RWPE2 (cell line): ENCODE results near the gene TOX3.

Experiments
- ATAC-seq: fragments of 200-7000 bp; cut with Tn5 transposase; 3 replicates; pipeline ENCODE4 v1.9.1; 2021; ENCODE audit warnings: low read depth
- DNase-seq: peaks from one replicate; pipeline ENCODE4 v3.0.0-alpha.2; 2020; ENCODE audit warnings: low spot score
- H3K27ac ChIP-seq: fragments of 450-650 bp; 2 replicates; pipeline ENCODE4 v1.5.1; 2017; ENCODE audit warnings: mild to moderate bottlenecking; ENCODE audit not compliant: poor library complexity, severe bottlenecking
- H3K27me3 ChIP-seq: fragments of 250-450 bp; sonication (Bioruptor Pico); 2 replicates; pipeline ENCODE4 v1.5.1; 2021; ENCODE audit warnings: mild to moderate bottlenecking, moderate library complexity; ENCODE audit not compliant: insufficient read depth, poor library complexity, severe bottlenecking
- H3K36me3 ChIP-seq: fragments of 250-450 bp; sonication (Bioruptor Pico); 2 replicates; pipeline ENCODE4 v1.5.1; 2020; ENCODE audit warnings: low read depth, mild to moderate bottlenecking, moderate library complexity
- H3K4me1 ChIP-seq: fragments of 250-450 bp; sonication (Bioruptor Pico); 2 replicates; pipeline ENCODE4 v1.5.1; 2021; ENCODE audit warnings: mild to moderate bottlenecking, moderate library complexity; ENCODE audit not compliant: insufficient read depth, poor library complexity, severe bottlenecking
- H3K4me3 ChIP-seq: fragments of 250-450 bp; sonication (Bioruptor Pico); 2 replicates; pipeline ENCODE4 v1.5.1; 2021; ENCODE audit warnings: mild to moderate bottlenecking, moderate library complexity; ENCODE audit not compliant: severe bottlenecking
- H3K9me3 ChIP-seq: fragments of 250-450 bp; sonication (Bioruptor Pico); 2 replicates; pipeline ENCODE4 v1.5.1; 2021; ENCODE audit warnings: mild to moderate bottlenecking, moderate library complexity; ENCODE audit not compliant: severe bottlenecking
- TF ChIP-seq, protein P1 (sequence below): fragments of 450-650 bp; IDR thresholded peaks from one replicate; pipeline ENCODE4 v1.5.1; 2017; ENCODE audit warnings: mild to moderate bottlenecking, moderate library complexity; ENCODE audit not compliant: poor library complexity, severe bottlenecking

Gene TOX3

DNA sequence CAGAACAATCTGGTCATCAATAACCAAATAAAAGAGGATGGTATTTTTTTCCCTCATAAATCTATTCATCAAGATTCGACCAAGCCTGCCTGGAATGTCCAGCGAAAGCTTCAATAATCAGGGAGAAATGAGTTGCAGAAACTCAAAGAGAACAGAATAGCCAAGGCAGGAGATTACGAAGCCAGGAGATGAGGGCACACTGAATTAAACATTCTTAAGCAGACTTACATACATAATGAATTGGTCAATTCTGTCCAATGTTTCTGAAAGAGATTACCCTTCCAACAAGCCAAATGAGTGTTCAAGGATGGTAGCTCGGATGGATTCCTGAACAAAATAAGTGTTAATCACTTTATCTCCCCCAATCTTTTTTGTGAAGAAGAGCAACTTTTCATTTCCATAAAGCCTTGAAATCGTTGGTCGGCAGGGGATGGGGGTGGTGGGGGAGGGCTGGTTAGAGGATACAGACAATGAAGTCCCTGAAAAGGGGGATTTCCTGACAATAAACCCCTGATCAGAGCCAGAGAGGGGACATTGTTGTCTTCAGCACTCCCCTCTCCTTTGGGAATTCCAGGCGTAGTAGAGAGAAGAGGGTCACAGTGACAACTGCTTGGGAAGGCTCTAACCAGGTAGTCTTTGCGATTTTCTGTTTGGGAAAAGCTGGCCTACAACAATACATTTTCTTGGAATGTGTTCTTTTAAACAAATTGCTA lies 20.7 kb downstream of the TOX3 start:
- ATAC-seq (no peak), DNase-seq (no peak)
- Histone ChIP-seq H3K27me3 (no peaks in the 10 kb centered on the region), H3K27ac (no peak overlapping the region), H3K4me1 (no peaks in the 10 kb centered on the region), H3K36me3 (no peaks in the 10 kb centered on the region), H3K4me3 (no peak overlapping the region), H3K9me3 (no peaks in the 10 kb centered on the region)
- TF ChIP-seq, protein P1, sequence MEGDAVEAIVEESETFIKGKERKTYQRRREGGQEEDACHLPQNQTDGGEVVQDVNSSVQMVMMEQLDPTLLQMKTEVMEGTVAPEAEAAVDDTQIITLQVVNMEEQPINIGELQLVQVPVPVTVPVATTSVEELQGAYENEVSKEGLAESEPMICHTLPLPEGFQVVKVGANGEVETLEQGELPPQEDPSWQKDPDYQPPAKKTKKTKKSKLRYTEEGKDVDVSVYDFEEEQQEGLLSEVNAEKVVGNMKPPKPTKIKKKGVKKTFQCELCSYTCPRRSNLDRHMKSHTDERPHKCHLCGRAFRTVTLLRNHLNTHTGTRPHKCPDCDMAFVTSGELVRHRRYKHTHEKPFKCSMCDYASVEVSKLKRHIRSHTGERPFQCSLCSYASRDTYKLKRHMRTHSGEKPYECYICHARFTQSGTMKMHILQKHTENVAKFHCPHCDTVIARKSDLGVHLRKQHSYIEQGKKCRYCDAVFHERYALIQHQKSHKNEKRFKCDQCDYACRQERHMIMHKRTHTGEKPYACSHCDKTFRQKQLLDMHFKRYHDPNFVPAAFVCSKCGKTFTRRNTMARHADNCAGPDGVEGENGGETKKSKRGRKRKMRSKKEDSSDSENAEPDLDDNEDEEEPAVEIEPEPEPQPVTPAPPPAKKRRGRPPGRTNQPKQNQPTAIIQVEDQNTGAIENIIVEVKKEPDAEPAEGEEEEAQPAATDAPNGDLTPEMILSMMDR, result no peak

DNA sequence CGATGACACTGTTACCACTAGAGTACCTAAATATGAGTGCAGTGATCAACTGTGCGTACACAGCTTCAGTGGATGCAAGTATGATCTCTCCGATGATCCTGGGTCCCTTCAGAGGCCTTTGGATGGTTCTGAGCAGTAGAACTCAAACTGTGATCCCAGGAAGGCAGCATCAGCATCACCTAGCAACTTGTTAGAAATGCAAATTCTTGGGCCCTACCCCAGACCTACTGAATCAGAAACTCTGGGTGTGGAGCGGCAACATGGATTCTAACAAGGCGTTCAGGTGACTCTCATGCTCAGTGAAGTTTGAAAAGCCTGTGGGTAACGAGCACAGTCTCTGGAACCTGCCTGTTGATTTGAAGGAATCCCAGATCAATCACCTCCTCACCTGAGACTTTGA lies 25.4 kb downstream of the TOX3 start:
- no peak overlapping the region for H3K27ac ChIP-seq
- no peak overlapping the region for H3K4me3 ChIP-seq
- no peaks in the 10 kb centered on the region for H3K4me1 ChIP-seq
- DNase-seq (no peak), ATAC-seq (no peak)
- no peaks in the 10 kb centered on the region for H3K9me3 ChIP-seq
- H3K36me3 ChIP-seq, result no peaks in the 10 kb centered on the region
- peaks cover 5% of the 10 kb centered on the region for H3K27me3 ChIP-seq
- TF ChIP-seq, protein P1, result no peak

DNA sequence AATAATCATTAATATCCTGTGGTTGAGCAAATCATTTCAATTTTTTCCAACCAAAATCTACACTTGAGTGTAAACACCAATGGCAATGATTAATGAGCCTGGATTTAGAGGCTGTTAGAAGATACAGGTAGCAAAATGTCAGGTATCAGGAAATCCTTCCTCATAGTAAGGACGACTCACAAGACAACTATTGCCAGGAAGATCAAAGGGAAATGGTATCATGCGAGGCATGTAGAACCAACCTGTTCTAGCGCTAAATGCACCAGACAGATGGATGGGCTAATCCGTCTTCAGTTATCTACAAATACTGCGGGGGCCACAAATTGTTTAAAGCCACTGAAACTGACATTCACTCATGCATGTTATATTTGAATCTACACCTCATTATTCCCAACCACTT lies 28.1 kb downstream of the TOX3 start:
- ATAC-seq (no peak), DNase-seq (no peak)
- H3K27me3 ChIP-seq, result peaks cover 5% of the 10 kb centered on the region
- H3K36me3 ChIP-seq, result no peaks in the 10 kb centered on the region
- H3K4me3 ChIP-seq, result no peak overlapping the region
- H3K4me1 ChIP-seq, result no peaks in the 10 kb centered on the region
- H3K27ac ChIP-seq, result no peak overlapping the region
- TF ChIP-seq, protein P1, result no peak
- no peaks in the 10 kb centered on the region for H3K9me3 ChIP-seq

DNA sequence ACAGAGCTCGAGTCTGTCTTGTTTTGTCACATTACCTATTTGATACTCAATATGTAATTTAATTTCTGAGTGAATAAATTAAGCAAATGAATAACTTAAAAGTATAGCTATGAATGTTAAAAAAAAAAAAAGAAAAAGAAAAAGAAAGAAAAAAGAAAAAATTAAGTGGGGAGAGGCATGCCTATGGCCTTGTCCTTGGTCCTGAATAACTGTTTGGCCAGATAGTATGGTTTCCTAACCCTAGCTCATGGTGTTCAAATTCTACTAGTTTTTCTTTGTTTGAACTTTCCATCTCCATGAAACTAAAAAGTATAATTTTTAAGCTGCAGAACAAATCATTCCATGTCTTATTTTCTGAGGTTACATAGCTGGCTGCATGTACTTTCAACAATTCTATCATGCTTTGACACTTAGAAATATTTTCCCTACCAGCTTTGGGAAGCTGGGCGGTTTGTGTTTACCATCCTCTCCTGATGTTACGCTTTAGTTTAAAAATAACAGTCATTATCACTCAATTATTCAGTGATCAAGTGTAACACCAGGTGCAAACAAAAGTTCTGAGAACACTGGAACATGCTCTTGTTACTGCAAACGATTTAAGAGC lies 31.8 kb downstream of the TOX3 start:
- Histone ChIP-seq H3K9me3 (no peaks in the 10 kb centered on the region), H3K27me3 (peaks cover 5% of the 10 kb centered on the region), H3K27ac (no peak overlapping the region), H3K36me3 (no peaks in the 10 kb centered on the region), H3K4me3 (no peak overlapping the region), H3K4me1 (no peaks in the 10 kb centered on the region)
- ATAC-seq, result no peak
- TF ChIP-seq, protein P1, result no peak
- DNase-seq, result no peak
